ENCODE measurements around the gene OSM. TPM values are rescaled to one million over a fixed set of nuclear protein-coding genes. Genes with fewer than 3 reads are reported as not detected.

The OSM gene
- total RNA-seq, 1 donor from 2014 or later, result not detected

- no peak for ATAC-seq
- no peak for DNase-seq
- intact Hi-C loops (cut with micrococcal nuclease), result no loop called here
These were observed 7.2 kb upstream of the OSM start for GRCh38 chr22:30273711-30274436.

- intact Hi-C loops (cut with micrococcal nuclease), result no loop called here
- ATAC-seq, result no peak
- no peak for DNase-seq
These were observed 6.3 kb upstream of the OSM start for GRCh38 chr22:30272781-30273601.

DNA sequence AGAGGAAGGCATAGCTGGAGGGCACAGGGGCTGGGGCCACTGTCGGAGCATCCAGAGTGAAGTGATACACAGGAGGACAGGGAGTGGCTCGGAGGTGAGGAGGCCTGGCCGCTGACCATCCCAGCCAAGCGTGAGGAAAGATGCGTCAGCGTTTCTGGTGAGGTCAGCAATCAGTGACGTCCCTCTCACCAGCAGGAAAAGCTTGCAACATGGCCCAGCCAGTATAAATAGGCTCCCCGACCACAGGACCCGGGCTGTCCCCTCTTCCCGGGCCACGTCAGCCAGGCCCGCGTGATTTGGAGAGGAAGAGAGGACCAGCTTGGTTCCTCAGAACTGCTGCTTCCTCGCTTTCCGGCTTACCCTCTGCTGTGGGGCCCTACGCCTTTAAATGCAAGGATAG, 4.2 kb upstream of the OSM start:
- ATAC-seq, result peak; percentile 74
- peak; percentile 77 for DNase-seq
- intact Hi-C loops (cut with micrococcal nuclease), result no loop called here

DNA sequence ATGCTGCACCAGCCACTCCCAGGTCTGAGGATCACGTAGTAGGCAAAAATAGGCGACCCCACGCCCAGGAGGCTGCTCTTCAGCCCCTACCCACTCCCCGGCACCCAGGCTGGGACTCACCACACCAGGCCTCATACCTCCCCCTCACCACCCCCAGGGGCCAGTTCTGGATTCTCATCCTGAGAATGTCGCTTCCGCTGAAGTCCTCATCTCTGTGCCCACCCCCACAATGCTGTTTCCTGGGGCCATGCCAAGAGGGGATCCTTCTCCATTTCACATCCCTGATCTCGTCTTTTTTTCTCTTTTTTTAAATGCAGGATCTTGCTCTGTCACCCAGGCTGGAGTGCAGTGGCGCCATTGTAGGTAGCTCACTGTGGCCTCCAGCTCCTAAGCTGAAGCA, 1.7 kb upstream of the OSM start:
- intact Hi-C loops (cut with micrococcal nuclease), result no loop called here
- ATAC-seq (no peak), DNase-seq (no peak)

DNA sequence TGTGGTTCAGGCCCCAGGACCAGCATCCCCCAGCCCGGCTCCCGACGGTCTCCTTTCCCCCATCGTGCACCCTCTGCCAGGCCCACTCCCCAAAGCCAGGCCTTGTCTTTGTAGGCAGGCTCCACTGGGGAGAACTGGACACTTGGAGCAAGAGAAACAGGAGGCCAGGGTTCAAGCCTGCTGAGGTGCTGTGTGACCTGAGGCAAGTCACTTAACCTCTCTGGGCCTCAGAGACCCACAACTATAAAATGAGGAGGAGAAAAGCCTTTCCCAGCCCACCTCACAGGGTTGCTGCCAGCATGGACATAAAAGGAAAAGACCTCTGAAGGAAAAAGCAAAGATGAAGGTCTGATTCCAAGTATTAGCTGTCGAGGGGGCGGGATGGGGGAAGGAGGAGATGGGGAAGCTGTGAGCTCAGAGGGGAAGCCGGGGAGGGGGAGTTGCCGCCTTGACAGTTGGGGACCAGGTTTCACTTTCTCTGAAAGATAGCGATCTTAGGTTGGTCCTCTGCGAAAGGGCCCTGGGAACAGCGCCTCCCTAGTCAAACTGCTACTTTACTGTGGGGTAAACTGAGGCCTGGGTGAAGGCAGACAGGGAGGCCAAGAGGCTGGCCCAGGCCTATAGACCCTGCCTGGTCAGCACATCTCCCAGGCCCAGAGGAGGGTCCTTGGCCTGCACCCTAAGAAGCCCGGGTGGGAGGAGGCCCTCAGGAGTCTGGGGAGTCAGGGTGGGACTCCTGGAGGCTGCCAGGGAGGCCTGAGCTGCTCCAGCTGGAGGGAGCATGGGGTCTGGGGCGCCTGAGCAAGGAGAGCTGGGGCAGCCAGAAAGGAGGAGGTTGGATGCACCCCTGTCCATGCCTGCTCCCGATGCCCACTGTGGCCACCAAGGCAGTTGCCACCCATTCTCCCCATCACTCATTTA, 991 bp upstream of the OSM start:
- intact Hi-C loops (cut with micrococcal nuclease), result no loop called here
- ATAC-seq (no peak), DNase-seq (no peak)

- DNase-seq (peak; percentile 76), ATAC-seq (peak; percentile 58)
- intact Hi-C loops (cut with micrococcal nuclease), result no loop called here
These were observed 717 bp downstream of the OSM start for GRCh38 chr22:30265823-30266444.

DNA sequence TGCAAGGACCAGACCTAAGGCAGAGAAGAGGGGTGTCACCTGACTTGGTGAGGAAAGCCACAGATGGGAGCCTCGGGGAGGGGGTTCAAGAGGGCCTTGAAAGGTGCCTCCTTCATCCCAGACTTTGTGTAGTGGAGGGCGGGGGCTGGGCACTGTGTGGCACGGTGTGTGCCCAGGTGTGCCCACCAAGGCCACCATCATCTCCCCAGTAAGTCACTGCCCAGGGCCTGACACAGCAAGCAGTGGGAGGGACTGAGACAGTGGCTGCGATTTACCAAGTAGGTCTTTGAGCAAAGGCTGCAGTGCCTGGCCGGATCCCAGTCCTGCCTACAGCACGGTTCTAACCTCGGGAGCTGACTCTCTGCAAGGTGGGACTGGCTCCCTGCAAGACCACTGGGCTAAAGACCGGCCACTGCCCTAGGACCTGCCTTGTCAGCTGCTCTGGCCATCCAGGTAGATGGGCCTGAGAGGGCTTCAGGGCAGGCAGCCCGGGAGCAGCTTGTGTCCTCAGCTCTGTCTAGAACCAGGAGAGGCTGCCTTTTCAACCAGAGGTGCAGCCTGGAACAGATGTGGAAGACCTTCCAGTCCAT, 1.4 kb downstream of the OSM start:
- intact Hi-C loops (cut with micrococcal nuclease), result no loop called here
- ATAC-seq, result no peak

DNA sequence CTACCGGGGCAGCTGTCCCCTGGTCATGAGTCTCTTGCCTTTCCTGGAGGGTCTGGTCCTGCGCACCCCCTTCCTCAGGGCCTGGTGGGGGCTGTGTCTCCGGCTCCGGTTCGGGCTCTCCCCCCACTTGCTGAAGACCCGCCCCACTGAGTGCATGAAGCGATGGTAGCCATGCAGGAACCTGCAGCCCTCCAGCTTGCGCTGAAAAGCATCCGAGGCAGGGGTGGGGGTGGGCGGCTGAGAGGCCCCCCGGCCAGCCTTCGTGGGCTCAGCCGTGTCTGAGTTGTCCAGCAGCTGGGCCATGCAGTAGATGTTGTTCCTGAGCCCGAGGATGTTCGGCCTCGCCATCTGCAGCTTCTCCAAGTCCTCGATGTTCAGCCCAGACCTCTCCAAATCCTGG, 2.8 kb downstream of the OSM start:
- ATAC-seq, result no peak
- no peak for DNase-seq
- intact Hi-C loops (cut with micrococcal nuclease), result no loop called here

More for the DNA sequence above, 1.4 kb downstream of the OSM start:
- no peak for DNase-seq

DNA sequence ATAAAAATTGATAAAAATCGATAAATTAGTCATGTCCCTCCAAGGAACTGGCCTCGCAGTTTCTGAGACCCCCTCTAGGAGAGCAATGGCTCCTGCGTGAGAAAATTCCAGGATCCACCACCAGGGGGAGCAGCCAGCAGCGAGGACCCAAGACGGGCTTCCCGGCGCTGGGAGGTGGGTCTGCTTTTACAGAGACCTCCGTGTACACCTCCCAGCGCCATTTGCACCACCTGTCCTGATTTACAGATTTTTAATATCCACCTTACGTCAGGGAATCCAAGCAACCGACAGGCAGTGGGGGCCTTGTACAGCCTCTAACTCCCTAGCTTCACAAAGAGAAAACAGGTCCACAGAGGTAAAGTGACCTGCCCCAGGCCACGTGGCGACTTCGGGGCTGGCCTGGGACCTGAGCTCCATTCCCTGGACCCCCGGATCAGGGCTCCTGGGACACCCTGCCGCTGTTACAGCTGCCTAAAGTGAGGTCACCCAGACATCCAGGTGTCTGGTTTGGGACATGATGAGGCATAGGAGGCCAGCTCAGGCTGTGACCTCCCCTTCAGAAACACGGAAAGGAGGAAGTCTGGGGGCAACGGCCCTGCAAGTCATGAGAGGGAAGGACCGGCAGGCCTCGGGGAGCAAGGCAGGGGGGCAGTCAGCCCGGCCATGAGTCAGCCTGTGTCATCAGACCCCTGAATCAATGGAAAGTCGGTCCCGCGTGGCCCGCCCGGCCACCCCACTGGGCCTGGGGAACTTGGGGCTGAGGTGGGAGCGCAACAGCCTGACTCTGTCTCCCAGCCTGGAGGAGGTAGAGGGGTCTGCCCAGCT, 3.5 kb downstream of the OSM start:
- ATAC-seq, result peak; percentile 60
- peak; percentile 82 for DNase-seq
- intact Hi-C loops (cut with micrococcal nuclease), result no loop called here

- intact Hi-C loops (cut with micrococcal nuclease), result no loop called here
- ATAC-seq (no peak), DNase-seq (no peak)
These were observed 4.5 kb downstream of the OSM start for GRCh38 chr22:30262112-30262511.

GRCh38 chr22:30261134-30261533, 5.5 kb downstream of the OSM start:
- intact Hi-C loops (cut with micrococcal nuclease), result no loop called here
- DNase-seq (no peak), ATAC-seq (no peak)

DNA sequence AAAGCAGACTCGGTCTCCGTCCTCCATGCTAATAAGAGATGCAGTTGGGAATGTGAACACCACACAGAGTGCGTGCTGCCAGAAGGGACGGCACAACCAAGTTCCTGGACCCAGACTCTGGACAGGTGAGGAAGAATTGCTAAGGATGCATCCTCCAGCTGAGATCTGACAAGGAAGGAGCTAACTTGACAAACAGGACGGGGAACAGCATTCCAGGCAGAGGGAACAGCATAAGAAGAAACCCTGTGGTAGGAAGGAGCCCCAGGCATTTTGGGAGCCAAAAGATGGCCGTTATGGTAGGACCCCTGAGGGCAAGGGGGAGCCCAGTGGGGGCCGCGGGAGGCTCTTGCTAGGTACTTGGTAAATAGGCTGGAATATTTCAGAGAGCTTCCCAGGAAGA, 6.0 kb downstream of the OSM start:
- no peak for ATAC-seq
- intact Hi-C loops (cut with micrococcal nuclease), result no loop called here
- no peak for DNase-seq

DNA sequence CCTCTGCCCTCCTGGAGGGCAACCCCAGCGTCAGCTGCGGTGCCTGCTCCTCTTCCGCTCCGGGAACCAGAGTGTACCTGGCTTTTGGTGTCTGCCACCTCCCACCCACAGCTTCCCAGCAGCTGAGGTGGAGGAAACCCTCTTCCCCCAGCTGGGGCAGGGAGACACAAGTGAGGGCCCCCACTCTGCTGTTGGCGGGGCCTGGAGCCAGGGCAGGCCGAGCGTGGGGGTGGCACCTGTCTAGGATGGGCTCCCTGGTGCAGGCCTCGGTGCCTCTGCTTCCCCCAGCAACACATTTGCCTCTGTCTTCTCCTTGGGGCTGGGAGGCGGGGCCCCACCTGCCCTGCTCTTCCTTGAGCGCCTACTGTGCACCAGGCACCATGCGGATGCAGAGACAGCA, 6.4 kb downstream of the OSM start:
- no peak for DNase-seq
- no peak for ATAC-seq
- intact Hi-C loops (cut with micrococcal nuclease), result no loop called here

DNA sequence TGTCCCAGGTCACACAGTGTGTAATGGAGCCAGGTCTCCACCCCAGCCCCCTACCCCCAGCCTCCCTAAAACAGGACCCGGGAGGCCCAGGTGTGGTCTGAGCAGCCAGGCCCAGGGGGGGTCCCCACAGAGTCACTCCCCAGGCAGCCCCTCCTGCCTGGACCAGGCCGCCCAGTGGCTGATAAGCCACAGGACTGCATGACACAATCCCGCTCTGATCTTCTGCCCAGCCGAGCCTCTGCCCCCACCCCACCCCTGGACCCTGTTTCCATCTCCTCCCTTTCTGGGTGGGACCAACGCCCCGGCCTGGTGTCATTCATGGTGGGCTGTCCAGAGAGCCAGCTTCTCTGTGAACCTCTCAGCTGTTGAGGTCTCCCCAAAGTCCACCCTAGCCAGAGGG, 12.3 kb downstream of the OSM start:
- DNase-seq (no peak), ATAC-seq (no peak)
- intact Hi-C loops (cut with micrococcal nuclease), result no loop called here

- DNase-seq, result peak; percentile 81
- peak; percentile 51 for ATAC-seq
- intact Hi-C loops (cut with micrococcal nuclease), result no loop called here
These were observed 13.3 kb downstream of the OSM start for GRCh38 chr22:30253205-30253852.

DNA sequence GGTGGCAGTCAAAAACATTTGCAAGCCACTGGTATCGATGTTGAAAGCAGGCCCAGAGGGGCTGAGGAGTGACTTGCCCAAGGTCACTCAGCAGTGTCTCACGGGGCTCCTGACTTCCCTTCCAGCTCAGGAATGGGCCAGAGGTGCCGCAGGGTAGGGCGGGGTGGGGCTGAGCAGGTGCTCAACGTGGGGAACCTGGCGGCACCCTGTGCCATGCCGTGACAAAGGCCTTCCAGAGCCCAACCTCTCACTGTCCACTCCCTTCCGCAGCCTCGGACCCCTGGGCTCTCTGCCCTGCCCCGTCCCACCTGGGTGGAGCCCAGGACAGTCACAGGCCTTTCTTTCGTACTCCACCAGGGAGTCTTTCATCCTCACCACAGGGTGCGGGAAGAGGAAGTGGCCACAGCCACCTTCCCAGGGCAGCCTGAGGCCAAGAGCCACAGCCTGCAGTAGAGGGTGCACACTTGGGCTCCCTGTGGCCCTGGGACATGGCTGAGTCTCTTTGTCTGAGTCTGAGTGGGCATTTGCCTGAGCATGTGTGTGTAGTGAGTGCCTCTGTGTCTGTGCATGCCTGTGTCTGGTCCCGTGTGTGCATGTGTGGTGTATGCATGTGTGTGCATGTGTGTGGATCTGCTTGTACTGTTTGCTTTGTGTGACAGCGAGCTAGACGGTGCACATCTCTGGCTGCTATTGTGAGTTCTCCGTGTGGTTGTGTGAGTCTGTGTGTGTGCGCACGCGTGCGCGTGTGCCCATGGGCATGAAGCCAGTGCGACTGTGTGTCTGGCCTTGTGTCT, 14.0 kb downstream of the OSM start:
- intact Hi-C loops (cut with micrococcal nuclease), result no loop called here
- DNase-seq (no peak), ATAC-seq (no peak)

DNA sequence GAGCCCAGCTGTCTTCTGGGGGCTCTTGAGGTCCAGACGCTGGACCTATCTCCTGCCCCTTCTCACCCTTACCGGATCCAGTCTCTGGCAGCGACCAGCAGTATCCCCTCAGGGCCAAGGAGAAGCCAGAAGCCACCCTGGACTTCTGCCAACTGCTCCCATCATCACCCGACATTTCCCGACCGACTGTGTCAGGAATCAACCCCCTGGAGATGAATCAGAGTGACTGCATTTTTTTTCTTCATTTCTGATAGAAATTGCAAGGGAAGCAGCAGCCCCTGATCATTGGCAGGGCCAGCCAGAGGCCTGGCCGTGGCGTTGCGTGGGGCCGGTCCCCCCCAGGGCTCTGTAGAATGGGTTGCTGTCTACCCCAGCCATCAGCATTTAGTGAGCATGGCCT, 14.9 kb downstream of the OSM start:
- no peak for ATAC-seq
- intact Hi-C loops (cut with micrococcal nuclease), result no loop called here
- no peak for DNase-seq
